IPS-20b (cell line): ENCODE results near the gene AMN.

Source experiments
- H3K27ac ChIP-seq: one replicate; pipeline ENCODE4 v1.5.1; 2013; ENCODE audit warnings: low read length
- H3K27me3 ChIP-seq: 2 replicates; pipeline ENCODE4 v1.6.1; 2013; ENCODE audit warnings: mild to moderate bottlenecking, low read length, inconsistent platforms; ENCODE audit not compliant: insufficient read depth
- H3K36me3 ChIP-seq: 2 replicates; pipeline ENCODE4 v1.6.1; 2013; ENCODE audit warnings: low read depth, mild to moderate bottlenecking, inconsistent platforms, low read length, moderate library complexity; ENCODE audit not compliant: insufficient read depth
- H3K4me1 ChIP-seq: 2 replicates; pipeline ENCODE4 v1.6.1; 2013; ENCODE audit warnings: mild to moderate bottlenecking, control low read depth, inconsistent platforms, low read length, moderate library complexity; ENCODE audit not compliant: insufficient read depth
- H3K4me3 ChIP-seq: 2 replicates; pipeline ENCODE4 v1.5.1; 2013; ENCODE audit warnings: mild to moderate bottlenecking, low read length, inconsistent platforms
- H3K9ac ChIP-seq: 2 replicates; pipeline ENCODE4 v1.6.1; 2013; ENCODE audit warnings: low read depth, mild to moderate bottlenecking, inconsistent platforms, low read length, moderate library complexity
- H3K9me3 ChIP-seq: 2 replicates; pipeline ENCODE4 v1.6.1; 2013; ENCODE audit warnings: mild to moderate bottlenecking, low read depth, low read length, inconsistent platforms; ENCODE audit not compliant: insufficient read depth

The AMN gene

DNA sequence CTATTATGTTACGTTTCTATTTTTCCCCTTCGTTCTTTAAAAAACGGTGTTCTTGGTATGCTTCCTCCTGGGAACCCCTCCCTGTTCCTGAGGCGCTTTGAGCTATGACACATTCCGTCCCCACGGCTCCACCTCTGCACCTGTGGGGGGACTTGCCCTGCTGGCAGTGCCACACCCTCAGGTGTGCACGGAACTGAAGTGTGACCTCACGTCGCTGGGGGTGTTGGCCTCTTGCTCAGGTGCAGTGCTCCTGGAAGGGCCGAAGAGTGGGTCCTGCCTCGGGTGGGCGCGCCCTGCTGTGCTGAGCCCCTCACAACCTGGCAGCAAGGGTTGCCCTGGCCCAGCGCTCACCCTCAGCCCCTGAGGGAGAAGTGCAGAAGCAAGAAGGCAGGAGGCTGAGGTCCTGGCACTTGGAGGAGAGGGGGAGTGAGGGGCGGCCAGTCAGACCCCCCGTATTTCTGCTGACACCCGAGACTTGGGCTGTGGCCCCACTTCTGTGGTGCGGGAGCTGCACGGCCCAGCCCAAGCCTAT lies 4.9 kb downstream of the AMN start:
- Histone ChIP-seq H3K9me3 (no peaks in the 10 kb centered on the region), H3K27me3 (peaks cover 97% of the 10 kb centered on the region), H3K27ac (no peak overlapping the region), H3K9ac (no peak overlapping the region), H3K36me3 (no peaks in the 10 kb centered on the region), H3K4me1 (peaks cover 3% of the 10 kb centered on the region; the same call in 1 of the 2 replicates), H3K4me3 (peak overlapping the region; percentile 81; the same call in 1 of the 2 replicates)

DNA sequence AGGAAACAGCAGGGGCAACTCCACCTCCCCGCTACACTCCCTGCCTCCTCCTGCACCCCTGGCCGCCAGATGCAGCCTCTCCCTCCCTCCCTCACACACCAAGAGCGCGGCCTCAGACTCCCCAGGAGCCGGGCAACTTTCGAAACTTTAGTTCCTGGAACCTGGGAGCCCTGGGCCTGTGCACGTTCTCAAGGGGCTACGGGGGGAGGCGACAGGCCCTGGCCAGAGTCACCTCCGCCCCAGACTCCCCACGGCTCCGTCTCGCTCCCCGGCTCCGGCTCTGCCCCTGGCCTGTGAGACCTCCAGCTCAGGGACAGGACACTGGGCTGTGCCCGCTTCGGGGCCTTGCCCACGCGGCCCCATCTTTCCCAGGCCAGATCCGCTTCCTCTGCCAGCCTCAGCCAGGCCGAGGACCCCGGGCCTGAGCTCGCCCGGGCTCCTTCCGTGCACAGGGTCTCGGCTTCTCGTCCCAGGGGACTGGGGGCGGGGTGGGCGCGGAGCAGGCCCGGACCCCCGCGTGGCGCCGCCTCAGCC lies 5.5 kb downstream of the AMN start:
- H3K36me3 ChIP-seq: peaks cover 1% of the 10 kb centered on the region; the same call in 1 of the 2 replicates
- peak overlapping the region; percentile 21; the same call in 1 of the 2 replicates for H3K9ac ChIP-seq
- no peaks in the 10 kb centered on the region for H3K9me3 ChIP-seq
- peak overlapping the region; percentile 81 for H3K4me3 ChIP-seq
- H3K4me1 ChIP-seq: peaks cover 3% of the 10 kb centered on the region; the same call in 1 of the 2 replicates
- H3K27ac ChIP-seq: no peak overlapping the region
- peaks cover 91% of the 10 kb centered on the region for H3K27me3 ChIP-seq

DNA sequence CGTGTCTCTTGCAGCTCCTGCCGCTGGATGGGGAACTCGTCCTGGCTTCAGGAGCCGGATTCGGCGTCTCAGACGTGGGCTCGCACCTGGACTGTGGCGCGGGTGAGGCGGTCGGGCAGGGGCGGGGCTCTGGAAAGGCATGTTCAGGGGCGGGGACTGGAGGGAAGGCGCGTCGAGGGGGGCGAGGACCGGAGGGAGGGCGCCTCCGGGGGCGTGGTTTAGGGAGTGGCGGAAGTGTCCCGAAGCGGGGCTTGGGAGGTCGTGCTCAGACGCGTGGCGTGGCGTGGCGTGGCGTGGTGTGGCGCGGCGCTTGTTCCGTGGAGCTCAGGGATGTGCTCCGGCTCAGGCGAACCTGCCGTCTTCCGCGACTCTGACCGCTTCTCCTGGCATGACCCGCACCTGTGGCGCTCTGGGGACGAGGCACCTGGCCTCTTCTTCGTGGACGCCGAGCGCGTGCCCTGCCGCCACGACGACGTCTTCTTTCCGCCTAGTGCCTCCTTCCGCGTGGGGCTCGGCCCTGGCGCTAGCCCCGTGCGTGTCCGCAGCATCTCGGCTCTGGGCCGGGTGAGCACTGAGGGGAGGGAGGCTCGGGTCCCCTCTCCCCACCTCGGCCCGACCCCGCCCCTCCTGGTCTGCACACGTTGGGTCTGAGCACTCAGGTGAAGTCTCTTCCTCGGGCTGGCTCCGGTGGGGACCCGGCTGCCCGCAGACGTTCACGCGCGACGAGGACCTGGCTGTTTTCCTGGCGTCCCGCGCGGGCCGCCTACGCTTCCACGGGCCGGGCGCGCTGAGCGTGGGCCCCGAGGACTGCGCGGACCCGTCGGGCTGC lies 6.2 kb downstream of the AMN start:
- peaks cover 3% of the 10 kb centered on the region; the same call in 1 of the 2 replicates for H3K4me1 ChIP-seq
- peaks cover 85% of the 10 kb centered on the region for H3K27me3 ChIP-seq
- H3K4me3 ChIP-seq: peak overlapping the region; percentile 81
- peaks cover 8% of the 10 kb centered on the region; the same call in 1 of the 2 replicates for H3K36me3 ChIP-seq
- H3K9ac ChIP-seq: peak overlapping the region; percentile 21; the same call in 1 of the 2 replicates
- H3K9me3 ChIP-seq: no peaks in the 10 kb centered on the region
- no peak overlapping the region for H3K27ac ChIP-seq

DNA sequence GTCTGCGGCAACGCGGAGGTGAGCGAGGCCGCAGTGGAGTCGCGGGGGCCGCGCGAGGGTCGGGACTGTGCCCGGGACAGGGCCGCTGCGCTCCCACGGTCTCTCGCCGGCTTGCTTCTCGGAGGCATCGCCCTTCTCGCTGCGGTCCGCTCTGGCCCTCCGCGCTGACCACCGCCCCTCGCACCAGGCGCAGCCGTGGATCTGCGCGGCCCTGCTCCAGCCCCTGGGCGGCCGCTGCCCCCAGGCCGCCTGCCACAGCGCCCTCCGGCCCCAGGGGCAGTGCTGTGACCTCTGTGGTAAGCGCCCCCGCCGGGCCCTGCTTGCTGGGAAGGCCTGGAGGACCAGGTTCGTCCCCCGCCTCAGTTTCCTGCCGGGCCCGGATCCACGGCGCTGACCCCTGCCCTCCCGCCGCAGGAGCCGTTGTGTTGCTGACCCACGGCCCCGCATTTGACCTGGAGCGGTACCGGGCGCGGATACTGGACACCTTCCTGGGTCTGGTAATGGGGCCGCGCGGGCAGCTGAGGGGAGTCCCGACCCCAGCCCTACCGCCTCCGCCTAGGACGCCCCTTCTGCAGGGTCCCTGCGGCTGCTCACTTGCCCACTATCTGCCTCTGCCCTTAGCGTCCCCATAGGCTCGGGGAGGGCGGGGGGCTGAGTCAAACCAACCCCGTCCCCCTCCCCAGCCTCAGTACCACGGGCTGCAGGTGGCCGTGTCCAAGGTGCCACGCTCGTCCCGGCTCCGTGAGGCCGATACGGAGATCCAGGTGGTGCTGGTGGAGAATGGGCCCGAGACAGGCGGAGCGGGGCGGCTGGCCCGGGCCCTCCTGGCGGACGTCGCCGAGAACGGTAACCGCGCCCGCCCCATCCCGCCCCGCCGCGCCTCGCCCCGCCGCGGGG lies 7.0 kb downstream of the AMN start:
- Histone ChIP-seq H3K36me3 (peaks cover 8% of the 10 kb centered on the region; the same call in 1 of the 2 replicates), H3K4me3 (peak overlapping the region; percentile 81; the same call in 1 of the 2 replicates), H3K27ac (no peak overlapping the region), H3K9ac (no peak overlapping the region), H3K27me3 (peaks cover 76% of the 10 kb centered on the region), H3K9me3 (no peaks in the 10 kb centered on the region), H3K4me1 (peaks cover 3% of the 10 kb centered on the region; the same call in 1 of the 2 replicates)

DNA sequence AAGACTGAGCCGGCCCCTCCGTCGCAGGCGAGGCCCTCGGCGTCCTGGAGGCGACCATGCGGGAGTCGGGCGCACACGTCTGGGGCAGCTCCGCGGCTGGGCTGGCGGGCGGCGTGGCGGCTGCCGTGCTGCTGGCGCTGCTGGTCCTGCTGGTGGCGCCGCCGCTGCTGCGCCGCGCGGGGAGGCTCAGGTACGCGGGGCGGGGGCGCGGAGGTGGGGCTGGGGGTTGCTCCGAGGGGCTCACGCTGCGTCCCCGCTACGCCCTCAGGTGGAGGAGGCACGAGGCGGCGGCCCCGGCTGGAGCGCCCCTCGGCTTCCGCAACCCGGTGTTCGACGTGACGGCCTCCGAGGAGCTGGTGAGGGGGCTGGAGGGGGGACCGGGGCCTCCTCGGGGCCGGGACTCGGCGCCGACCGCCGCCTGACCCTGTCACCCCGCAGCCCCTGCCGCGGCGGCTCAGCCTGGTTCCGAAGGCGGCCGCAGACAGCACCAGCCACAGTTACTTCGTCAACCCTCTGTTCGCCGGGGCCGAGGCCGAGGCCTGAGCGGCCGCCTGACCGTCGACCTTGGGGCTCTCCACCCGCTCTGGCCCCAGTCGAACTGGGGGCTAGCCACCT lies 7.8 kb downstream of the AMN start:
- Histone ChIP-seq H3K27me3 (peaks cover 68% of the 10 kb centered on the region), H3K9me3 (no peaks in the 10 kb centered on the region), H3K27ac (no peak overlapping the region), H3K4me3 (peak overlapping the region; percentile 29; the same call in 1 of the 2 replicates), H3K9ac (no peak overlapping the region), H3K4me1 (peaks cover 3% of the 10 kb centered on the region; the same call in 1 of the 2 replicates), H3K36me3 (peaks cover 8% of the 10 kb centered on the region; the same call in 1 of the 2 replicates)

DNA sequence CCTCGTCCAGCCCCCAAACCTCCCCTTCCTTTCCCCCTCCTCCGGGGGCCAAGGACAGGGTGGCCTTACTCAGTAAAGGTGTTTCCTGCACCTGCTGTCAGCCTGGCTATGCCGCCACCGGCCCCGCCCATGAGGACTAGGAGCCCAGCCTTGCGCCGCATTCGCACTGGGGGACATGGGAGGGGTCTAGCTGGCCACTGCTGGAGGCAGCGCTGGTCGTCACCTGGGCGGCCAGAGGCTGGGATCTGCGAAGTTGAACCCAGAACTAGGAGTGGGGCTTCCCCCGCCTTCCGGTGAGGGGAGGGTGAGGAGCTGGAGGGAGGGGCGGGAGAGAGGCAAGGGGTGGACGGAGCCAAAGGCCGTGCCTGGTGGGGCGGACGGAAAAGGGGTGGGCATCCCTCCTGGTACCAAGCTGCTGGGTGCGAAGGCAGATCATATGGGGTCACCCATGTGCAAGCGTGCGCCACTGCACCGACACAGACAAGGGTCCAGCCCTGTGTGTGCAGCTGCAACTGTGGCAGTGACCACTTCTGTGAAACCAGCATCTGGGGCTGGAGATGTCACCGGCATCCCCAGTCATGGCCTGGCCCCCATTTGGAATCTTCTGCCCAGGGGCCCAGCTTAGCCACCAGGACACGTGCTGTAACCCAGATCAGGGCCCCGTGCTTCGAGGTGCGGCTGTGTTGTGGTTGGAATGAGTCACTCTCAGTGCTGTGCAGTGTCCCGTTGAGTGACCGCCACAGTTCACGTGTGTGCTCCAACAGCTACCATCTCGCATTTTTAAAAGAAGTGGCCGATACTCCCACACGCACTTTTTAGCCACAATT lies 8.5 kb downstream of the AMN start:
- Histone ChIP-seq H3K27ac (no peak overlapping the region), H3K9me3 (no peaks in the 10 kb centered on the region), H3K4me1 (peaks cover 3% of the 10 kb centered on the region; the same call in 1 of the 2 replicates), H3K9ac (no peak overlapping the region), H3K27me3 (peaks cover 61% of the 10 kb centered on the region), H3K36me3 (peaks cover 8% of the 10 kb centered on the region; the same call in 1 of the 2 replicates), H3K4me3 (peak overlapping the region; percentile 29; the same call in 1 of the 2 replicates)

DNA sequence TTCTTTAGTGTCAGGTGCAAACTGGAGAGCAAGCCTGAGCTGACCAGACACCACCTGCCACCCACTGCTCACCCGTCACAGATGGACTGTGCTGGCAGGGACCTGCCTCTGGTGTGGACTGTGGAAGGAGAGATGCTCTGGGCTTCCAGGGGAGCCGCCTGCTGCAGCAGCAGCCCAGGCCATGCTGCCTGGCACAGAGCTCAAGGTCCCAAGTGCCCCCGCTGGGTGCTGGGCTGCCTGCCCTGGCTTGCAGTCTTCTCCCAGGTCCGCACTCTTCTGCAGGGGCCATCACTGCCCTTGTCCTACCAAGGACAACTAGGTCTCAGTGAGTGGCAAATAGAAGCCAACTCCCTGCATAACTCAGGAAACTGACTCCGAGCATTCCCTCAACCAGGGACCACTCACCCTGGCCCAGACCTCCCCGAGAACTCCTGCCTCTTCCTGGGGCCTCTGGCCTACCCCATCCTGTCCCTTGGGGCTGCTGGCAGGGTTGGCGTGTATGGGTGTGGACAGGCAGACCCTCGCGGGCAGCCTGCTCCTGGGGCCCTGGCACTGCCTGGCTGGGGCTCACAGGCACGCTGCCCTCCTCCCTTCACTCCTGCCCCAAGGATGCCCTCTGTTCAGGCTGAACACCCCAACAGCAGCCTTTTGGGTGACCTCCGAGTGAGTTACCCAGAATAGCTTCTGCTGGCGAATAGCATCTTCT lies 9.3 kb downstream of the AMN start:
- H3K9ac ChIP-seq: no peak overlapping the region
- peaks cover 12% of the 10 kb centered on the region for H3K36me3 ChIP-seq
- peaks cover 54% of the 10 kb centered on the region for H3K27me3 ChIP-seq
- no peaks in the 10 kb centered on the region for H3K9me3 ChIP-seq
- H3K4me1 ChIP-seq: peaks cover 3% of the 10 kb centered on the region; the same call in 1 of the 2 replicates
- no peak overlapping the region for H3K27ac ChIP-seq
- H3K4me3 ChIP-seq: no peak overlapping the region

DNA sequence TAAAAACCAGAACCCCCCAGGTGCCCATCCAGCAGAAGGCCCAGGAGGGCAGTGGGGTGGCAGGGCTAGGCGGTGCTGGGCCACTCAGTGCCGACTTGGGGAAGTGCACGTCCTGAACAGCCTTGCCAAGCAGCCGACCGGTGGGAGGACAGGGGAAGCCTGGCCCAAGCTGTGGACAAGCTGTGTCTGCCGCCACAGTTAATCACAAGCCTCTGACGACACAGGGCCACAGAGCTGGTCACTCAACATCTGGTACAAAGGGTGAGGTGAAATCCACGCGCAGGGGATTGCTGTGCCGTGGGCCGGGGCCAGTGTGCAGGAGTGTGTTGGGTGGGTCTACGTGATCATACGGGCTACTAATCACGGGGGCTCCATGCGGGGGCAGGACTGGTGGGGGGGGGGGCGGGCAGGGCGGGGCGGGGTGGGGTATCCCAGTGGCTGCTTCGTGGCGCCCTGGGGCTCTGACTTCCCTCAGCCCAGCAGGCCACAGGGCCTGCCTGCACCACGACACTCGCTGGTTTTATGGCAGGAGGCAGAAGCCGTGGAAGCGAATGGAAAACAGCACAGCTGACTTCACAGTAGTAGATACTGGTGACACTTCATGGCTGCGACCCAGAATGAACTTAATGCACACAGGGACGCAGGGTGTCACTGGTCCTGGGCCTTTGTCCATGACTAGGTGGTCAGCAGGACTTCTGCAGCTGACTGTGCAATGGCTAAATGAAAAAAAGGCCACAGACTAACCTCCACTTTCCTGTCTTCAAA lies 10.2 kb downstream of the AMN start:
- no peak overlapping the region for H3K4me3 ChIP-seq

DNA sequence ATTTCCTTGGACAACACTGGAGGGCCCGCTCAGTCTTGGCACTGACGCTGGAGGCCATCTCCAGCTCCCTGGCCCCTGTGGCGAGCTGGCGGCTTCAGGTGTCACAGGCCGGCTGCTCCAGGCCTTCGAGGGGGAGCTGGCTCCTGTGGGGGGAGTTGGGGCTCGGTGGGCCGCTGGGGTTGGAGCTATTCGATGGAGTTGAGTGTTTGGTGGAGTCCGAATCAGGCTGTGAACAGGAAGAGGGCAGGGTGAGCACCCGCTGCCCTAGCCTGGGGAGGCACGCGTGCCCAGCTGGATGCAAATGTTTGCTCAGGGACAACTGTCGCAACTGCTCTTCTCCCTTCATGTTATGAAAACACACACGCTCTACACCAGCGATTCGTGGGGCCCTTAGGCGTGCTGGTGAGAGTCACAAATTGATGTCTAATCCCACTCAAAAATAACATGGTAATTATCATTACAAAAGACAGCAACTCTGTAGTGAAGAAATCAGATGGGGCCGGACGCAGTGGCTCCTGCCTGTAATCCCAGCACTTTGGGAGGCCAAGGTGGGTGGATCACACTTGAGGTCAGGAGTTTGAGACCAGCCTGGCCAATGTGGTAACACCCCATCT lies 11.3 kb downstream of the AMN start:
- Histone ChIP-seq H3K4me3 (no peak overlapping the region), H3K4me1 (no peaks in the 10 kb centered on the region), H3K27ac (no peak overlapping the region), H3K36me3 (peaks cover 12% of the 10 kb centered on the region), H3K27me3 (peaks cover 34% of the 10 kb centered on the region), H3K9me3 (no peaks in the 10 kb centered on the region), H3K9ac (no peak overlapping the region)

More for the DNA sequence above, 10.2 kb downstream of the AMN start:
- no peak overlapping the region for H3K27ac ChIP-seq
- H3K9ac ChIP-seq: no peak overlapping the region
- H3K36me3 ChIP-seq: peaks cover 12% of the 10 kb centered on the region
- no peaks in the 10 kb centered on the region for H3K4me1 ChIP-seq
- H3K27me3 ChIP-seq: peaks cover 44% of the 10 kb centered on the region
- H3K9me3 ChIP-seq: no peaks in the 10 kb centered on the region
